Bronchial epithelial cell (primary cell): ENCODE results near the gene PPFIA1. TPM values are rescaled to one million over a fixed set of nuclear protein-coding genes. Genes with fewer than 3 reads are reported as not detected.

Experiments
- DNase-seq: peaks from one replicate; pipeline ENCODE4 v3.0.0-alpha.2; 2010; ENCODE audit warnings: low read depth
- FAIRE-seq: peaks from 2 replicates; lab custom pipeline; 2011; peaks lifted over from hg19 to GRCh38; lab: Jason Lieb, UNC
- H3K27me3 ChIP-seq: 2 replicates; pipeline ENCODE4 v1.5.1; 2011; ENCODE audit warnings: low read length; ENCODE audit not compliant: control insufficient read depth, insufficient read depth
- H3K36me3 ChIP-seq: 2 replicates; pipeline ENCODE4 v1.5.1; 2011; ENCODE audit warnings: low read length; ENCODE audit not compliant: control insufficient read depth, insufficient read depth
- H3K4me3 ChIP-seq: 2 replicates; pipeline ENCODE4 v1.5.1; 2011; ENCODE audit warnings: mild to moderate bottlenecking, low read depth, low read length, control low read depth
- total RNA-seq: library from RNA; depleted of rRNA; stranded (reverse); fragments of >200 nt; gene quantifications from 2 replicates; pipeline ENCODE4 v1.2.1, GENCODE V29; 2014
- TF ChIP-seq, protein P1 (sequence below): IDR thresholded peaks from 2 replicates; pipeline ENCODE4 v1.5.1; 2011; ENCODE audit warnings: mild to moderate bottlenecking, moderate library complexity, low read length, control low read depth, inconsistent platforms; ENCODE audit not compliant: insufficient read depth, severe bottlenecking

Gene PPFIA1
- total RNA-seq, 1 donor from 2014 or later, result 35.0 TPM

DNA sequence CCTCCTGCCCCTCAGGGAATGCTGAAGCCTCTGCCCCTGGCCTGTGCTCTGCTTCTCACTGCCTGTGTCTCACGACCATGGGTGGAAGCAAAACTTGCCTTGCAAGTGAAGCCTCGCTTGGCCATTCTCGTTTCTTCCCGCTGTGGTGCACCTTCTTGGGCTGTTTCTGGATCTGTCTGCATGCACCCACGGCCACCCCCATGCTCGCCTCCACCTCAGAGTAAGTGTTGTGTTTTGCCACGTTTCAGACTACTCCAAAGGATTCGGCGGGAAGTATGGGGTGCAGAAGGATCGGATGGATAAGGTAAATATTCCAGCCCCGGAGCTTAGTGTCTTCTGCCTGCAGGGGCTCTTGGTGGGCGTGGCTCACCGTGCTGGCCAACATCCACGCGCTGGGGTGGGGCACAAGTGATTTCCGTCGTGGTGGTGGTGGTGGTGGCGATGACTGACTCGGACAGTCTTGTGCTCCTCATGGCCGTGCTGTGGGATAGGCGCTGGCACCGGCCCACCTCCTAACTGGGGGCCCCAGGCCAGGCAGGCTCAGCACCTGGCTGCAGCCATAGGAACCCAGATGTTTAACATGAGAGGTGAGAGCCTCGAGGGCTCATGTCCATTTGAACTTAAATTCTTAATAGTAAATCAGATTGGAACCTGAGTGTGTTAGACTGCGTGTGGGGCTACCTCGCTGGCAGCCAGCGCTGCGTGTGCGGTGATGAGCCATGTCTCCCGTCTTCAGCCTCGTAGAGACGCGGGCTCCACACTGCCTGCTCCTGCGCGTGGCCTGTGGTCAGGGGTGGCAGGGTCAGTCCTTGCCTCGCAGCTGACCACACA is 152.4 kb downstream of the PPFIA1 start:
- FAIRE-seq, result no peak
- Histone ChIP-seq H3K27me3 (no peaks in the 10 kb centered on the region), H3K4me3 (no peak overlapping the region), H3K36me3 (peaks cover 58% of the 10 kb centered on the region)
- TF ChIP-seq, protein P1, sequence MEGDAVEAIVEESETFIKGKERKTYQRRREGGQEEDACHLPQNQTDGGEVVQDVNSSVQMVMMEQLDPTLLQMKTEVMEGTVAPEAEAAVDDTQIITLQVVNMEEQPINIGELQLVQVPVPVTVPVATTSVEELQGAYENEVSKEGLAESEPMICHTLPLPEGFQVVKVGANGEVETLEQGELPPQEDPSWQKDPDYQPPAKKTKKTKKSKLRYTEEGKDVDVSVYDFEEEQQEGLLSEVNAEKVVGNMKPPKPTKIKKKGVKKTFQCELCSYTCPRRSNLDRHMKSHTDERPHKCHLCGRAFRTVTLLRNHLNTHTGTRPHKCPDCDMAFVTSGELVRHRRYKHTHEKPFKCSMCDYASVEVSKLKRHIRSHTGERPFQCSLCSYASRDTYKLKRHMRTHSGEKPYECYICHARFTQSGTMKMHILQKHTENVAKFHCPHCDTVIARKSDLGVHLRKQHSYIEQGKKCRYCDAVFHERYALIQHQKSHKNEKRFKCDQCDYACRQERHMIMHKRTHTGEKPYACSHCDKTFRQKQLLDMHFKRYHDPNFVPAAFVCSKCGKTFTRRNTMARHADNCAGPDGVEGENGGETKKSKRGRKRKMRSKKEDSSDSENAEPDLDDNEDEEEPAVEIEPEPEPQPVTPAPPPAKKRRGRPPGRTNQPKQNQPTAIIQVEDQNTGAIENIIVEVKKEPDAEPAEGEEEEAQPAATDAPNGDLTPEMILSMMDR, result no peak
- no peak for DNase-seq

DNA sequence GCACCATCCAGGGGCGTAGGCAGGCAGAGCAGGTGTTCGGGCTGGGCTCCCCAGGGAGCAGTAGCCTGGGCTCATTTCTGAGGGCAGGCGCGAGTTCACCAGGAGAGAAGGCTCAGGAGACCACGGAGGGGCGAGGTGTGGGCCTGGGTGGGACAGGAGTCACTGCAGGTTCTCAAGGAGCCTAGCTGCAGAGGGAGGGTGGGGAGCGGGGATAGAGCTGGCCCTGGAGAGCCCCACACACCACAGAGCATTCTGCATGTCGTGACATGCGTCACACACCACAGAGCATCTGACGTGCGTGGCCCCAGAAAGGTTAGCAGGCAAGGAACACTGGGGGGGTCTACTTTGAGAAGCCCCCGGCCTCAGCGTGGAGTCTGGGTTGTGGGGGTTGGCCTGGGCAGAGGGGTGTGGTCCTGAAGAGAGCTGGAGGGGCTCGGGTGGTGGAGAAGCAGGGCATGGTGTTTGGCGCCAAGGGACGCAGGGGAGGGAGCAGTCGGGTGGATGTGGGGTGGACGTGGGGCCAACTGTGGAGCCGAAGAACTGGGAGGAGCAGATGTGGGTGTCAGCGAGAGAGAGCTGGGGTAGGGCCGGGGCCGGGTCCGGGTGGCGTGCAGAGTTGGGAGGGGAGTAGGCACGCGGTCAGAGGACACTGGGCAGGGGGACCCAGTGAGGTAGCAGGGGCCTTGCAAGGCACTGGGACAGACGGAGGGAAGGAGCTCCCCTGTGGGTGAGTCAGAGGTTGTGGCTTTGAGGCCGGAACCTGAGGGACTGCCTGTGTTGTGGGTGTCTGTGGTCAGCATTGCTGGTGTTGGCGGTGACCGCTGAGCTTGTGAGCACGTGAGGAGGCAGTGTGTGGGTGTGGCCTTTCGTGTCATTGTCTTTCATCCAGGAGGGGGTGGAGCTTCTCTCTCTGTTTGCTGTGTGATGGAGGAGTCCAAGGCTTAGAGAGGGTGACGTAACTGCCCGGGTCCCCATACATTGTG is 153.3 kb downstream of the PPFIA1 start:
- Histone ChIP-seq H3K27me3 (no peaks in the 10 kb centered on the region), H3K4me3 (no peak overlapping the region), H3K36me3 (peaks cover 55% of the 10 kb centered on the region)
- TF ChIP-seq, protein P1, result no peak
- FAIRE-seq (no peak), DNase-seq (no peak)

DNA sequence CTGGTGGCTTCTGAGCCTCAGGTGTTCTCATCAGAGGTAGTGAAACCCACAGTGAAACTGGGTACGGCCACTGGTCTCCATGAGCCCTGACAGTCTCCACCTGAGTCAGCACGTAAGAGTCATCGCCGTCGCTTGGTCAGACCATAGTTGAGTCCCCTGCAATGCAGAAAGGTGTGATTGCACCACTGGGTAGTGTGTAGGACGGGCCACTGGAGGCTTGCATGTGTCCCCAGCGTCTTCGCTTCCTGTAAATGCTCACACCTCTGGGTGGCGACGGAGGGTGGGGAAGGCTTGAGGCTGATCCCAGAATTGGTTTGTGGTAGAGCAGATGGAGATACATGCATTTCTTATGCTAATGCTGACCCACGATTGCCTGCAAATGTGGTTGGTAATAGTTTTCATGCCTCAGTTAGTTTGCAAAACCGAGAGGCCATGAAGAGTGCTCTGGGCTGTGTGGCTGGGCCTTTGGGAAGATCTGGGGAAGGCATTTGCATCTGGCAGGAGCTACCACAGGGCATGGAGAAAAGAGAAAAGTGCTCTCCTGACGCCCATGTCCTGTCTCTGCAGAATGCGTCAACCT is 154.4 kb downstream of the PPFIA1 start:
- peaks cover 61% of the 10 kb centered on the region for H3K36me3 ChIP-seq
- FAIRE-seq (no peak), DNase-seq (no peak)
- H3K27me3 ChIP-seq, result no peaks in the 10 kb centered on the region
- TF ChIP-seq, protein P1, result no peak
- no peak overlapping the region for H3K4me3 ChIP-seq

DNA sequence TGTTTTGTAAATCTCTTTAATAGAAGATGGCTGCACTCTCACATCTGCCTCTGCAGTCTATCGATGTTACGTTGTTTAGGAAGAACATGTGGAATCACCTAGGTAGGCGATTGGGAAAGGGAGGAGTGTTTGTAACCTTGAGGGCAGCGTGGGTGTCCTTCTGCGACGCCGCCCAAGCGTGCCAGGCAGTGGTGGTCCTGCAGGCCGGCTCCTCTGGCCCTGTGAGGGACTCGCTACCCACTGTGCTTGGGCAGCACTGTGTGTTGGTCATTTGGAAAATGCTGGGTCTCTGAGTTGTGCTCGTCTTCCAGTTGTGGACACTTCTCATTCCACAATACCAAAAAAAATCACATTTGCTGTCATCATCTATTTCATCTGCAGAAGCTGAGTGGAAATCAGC is 156.9 kb downstream of the PPFIA1 start:
- Histone ChIP-seq H3K36me3 (peaks cover 64% of the 10 kb centered on the region), H3K4me3 (no peak overlapping the region), H3K27me3 (no peaks in the 10 kb centered on the region)
- TF ChIP-seq, protein P1, result no peak
- no peak for DNase-seq
- FAIRE-seq, result no peak

DNA sequence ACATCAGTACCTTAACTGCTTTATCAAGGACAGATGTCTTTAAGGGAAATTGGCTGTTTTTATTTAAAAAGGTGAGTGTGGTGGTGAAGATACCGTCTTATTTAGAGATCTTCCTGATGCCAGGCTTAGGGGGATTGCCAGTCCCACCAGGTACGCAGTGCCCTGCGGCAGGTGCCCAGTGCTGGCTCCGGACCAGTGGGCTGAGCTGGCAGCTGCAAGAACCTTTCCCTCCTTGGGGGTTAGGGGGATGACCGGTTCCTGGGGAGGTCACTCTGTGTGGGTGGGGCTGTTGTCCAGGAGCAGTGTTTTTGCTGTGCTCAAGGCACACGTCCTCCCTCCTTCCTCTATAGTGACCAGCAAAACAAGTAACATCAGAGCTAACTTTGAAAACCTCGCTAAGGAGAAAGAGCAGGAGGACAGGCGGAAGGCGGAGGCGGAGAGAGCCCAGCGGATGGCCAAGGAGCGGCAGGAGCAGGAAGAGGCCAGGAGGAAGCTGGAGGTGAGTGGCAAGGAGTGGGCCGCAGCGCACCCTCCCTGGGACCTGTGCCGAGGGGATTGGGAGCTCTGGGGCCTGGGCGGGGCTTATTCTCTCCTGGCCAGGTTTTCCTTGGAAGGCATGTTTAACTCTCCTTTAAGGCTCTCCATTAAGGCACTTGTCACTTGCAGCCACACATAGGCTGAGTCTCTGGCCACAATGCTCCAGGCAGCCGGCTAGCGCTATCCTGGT is 158.4 kb downstream of the PPFIA1 start:
- peaks cover 62% of the 10 kb centered on the region for H3K36me3 ChIP-seq
- no peak overlapping the region for H3K4me3 ChIP-seq
- TF ChIP-seq, protein P1, result no peak
- H3K27me3 ChIP-seq, result no peaks in the 10 kb centered on the region
- no peak for FAIRE-seq
- no peak for DNase-seq
